ENCODE data around the gene ALK. TPM values are rescaled to one million over a fixed set of nuclear protein-coding genes. Genes with fewer than 3 reads are reported as not detected.

ALK gene
- total RNA-seq, 4 donors from 2014 or later: 0.83 to 1.6 (median 1.2) TPM

DNA sequence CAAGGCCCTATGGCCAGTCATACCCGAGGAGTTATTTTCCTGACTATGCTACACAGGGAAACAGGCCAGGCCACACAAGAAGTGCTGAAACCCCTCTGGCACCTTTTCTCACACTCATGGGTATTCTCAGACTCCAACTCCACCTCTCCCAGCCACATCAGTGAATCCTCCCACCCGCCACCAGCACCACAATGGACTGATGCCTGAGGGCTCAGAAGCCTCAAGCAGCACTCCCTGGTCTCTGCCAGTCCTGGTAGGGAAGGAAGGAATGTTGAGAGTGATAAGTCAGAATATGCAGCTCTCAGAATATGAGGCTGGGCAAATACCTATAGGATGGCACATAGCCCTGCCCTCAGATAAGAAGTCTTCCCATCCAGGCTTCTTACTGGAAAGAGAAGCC lies 391.1 kb downstream of the ALK start:
- peaks cover 0 to 5% (median 0%) of the 10 kb centered on the region in 4 donors for H3K27me3 ChIP-seq
- no peak overlapping the region for H3K27ac ChIP-seq (replicated peaks in 1 of 4)
- no peak for TF ChIP-seq POLR2AphosphoS5 (IDR thresholded peaks at IDR 0.05)
- no peak for TF ChIP-seq EP300 (IDR thresholded peaks at IDR 0.05)
- no peak for TF ChIP-seq POLR2A (IDR thresholded peaks at IDR 0.05; ENCODE audit: low read depth)
- TF ChIP-seq, protein P1, sequence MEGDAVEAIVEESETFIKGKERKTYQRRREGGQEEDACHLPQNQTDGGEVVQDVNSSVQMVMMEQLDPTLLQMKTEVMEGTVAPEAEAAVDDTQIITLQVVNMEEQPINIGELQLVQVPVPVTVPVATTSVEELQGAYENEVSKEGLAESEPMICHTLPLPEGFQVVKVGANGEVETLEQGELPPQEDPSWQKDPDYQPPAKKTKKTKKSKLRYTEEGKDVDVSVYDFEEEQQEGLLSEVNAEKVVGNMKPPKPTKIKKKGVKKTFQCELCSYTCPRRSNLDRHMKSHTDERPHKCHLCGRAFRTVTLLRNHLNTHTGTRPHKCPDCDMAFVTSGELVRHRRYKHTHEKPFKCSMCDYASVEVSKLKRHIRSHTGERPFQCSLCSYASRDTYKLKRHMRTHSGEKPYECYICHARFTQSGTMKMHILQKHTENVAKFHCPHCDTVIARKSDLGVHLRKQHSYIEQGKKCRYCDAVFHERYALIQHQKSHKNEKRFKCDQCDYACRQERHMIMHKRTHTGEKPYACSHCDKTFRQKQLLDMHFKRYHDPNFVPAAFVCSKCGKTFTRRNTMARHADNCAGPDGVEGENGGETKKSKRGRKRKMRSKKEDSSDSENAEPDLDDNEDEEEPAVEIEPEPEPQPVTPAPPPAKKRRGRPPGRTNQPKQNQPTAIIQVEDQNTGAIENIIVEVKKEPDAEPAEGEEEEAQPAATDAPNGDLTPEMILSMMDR (IDR thresholded peaks at IDR 0.05): no peak
- WGBS: 92% methylated on average over 2 of the region's 2 CpGs
- no peak for DNase-seq (ENCODE audit: extremely low spot score)
- no peaks in the 10 kb centered on the region for H3K9me3 ChIP-seq
- intact Hi-C loops (cut with DNase I): no loop called here
- no peak overlapping the region for H3K4me3 ChIP-seq
- peaks cover 0 to 8% (median 3%) of the 10 kb centered on the region in 4 donors for H3K4me1 ChIP-seq
- no peaks in the 10 kb centered on the region for H3K36me3 ChIP-seq

DNA sequence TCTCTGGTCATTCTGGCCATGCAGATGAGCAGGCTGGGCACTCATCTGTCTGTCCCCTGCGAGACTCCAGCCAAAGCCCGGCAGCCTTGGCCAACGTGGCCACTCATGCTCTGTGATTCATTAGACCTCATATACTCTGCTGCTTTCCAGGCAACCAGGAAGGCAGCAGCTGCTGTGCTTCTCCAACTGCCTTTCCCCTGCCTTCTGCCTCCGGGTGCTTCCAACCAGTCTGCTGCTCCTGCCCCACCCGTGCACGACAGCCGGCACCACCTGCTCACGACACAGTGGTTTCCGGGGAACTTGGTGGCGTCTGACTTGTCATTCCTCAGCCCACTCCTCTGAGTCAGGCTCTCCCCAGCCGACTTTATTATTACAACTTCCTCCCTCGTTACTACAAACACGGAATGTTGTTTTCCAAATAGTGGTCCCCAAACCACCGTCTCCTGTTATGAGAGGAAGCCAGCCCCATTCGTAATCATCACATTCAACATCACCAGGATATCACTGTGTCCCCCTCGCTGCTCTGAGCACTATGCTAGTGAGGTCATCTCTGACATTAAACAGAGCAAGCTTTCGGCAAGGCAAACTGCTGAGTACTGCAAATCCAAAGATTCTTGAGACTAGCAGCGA lies 392.4 kb downstream of the ALK start:
- peaks cover 0 to 5% (median 0%) of the 10 kb centered on the region in 4 donors for H3K27me3 ChIP-seq
- WGBS: 27% methylated on average over 18 of the region's 18 CpGs
- intact Hi-C loops (cut with DNase I): no loop called here
- H3K4me3 ChIP-seq: no peak overlapping the region
- no peak overlapping the region for H3K27ac ChIP-seq (replicated peaks in 1 of 4)
- H3K9me3 ChIP-seq: no peaks in the 10 kb centered on the region
- peak; percentile 90 for DNase-seq (ENCODE audit: extremely low spot score)
- TF ChIP-seq POLR2A (IDR thresholded peaks at IDR 0.05; ENCODE audit: low read depth): no peak
- TF ChIP-seq POLR2AphosphoS5 (IDR thresholded peaks at IDR 0.05): no peak
- no peak for TF ChIP-seq EP300 (IDR thresholded peaks at IDR 0.05)
- TF ChIP-seq, protein P1 (IDR thresholded peaks at IDR 0.05): no peak
- H3K36me3 ChIP-seq: no peaks in the 10 kb centered on the region
- peaks cover 0 to 8% (median 3%) of the 10 kb centered on the region in 4 donors for H3K4me1 ChIP-seq

DNA sequence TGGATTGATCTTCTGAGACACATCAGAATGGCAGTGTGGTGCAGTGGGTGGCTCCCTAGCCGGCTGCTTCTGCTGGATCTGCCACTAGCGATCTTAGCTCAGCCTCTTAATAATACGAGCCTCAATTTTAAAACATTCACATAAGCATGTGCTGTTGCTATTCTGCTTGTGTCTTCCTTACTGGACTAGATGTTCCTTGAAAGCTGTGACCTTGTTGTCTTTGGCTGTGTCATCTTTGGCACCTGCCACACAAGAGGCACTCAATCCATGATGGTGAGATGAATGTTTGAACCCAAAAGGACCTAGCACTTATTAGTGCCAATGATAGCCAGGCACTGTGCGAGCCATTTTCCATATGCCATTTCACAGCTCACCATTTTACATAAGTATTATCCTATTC lies 393.0 kb downstream of the ALK start:
- Histone ChIP-seq H3K4me3 (no peak overlapping the region), H3K27ac (replicated peaks in 1 of 4) (no peak overlapping the region), H3K27me3 (peaks cover 0 to 5% (median 0%) of the 10 kb centered on the region in 4 donors), H3K36me3 (no peaks in the 10 kb centered on the region), H3K4me1 (peaks cover 0 to 8% (median 3%) of the 10 kb centered on the region in 4 donors), H3K9me3 (no peaks in the 10 kb centered on the region)
- intact Hi-C loops (cut with DNase I): no loop called here
- peak; percentile 53 for DNase-seq (ENCODE audit: extremely low spot score)
- 92% methylated on average over 4 of the region's 4 CpGs for WGBS
- TF ChIP-seq EP300 (IDR thresholded peaks at IDR 0.05) (no peak), POLR2AphosphoS5 (IDR thresholded peaks at IDR 0.05) (no peak), POLR2A (IDR thresholded peaks at IDR 0.05; ENCODE audit: low read depth) (no peak)
- TF ChIP-seq, protein P1 (IDR thresholded peaks at IDR 0.05): no peak

DNA sequence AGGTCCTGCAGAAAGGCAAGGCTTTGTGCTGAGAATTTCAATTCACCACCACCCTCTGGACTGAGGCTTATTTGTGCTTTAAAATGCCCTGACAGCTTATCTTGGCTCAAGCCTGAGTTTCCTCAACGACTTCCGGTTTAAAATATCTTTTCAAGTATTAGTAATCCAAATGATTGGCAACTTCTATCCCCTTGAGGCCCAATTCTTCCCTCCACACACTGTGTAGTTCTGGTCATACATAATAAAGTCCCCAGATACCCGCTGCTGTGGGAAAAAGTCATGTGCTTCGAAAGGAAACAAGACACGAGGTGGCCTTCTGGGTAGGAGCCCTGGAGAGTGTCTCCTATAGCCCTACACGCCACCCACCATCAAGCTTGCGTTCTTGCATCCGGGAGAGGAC lies 393.4 kb downstream of the ALK start:
- intact Hi-C loops (cut with DNase I): no loop called here
- Histone ChIP-seq H3K36me3 (no peaks in the 10 kb centered on the region), H3K27ac (replicated peaks in 1 of 4) (no peak overlapping the region), H3K27me3 (peaks cover 0 to 5% (median 0%) of the 10 kb centered on the region in 4 donors), H3K4me1 (peaks cover 0 to 8% (median 3%) of the 10 kb centered on the region in 4 donors), H3K4me3 (no peak overlapping the region), H3K9me3 (no peaks in the 10 kb centered on the region)
- WGBS: 82% methylated on average over 8 of the region's 8 CpGs
- TF ChIP-seq POLR2A (IDR thresholded peaks at IDR 0.05; ENCODE audit: low read depth): no peak
- TF ChIP-seq, protein P1 (IDR thresholded peaks at IDR 0.05): no peak
- TF ChIP-seq EP300 (IDR thresholded peaks at IDR 0.05): no peak
- no peak for TF ChIP-seq POLR2AphosphoS5 (IDR thresholded peaks at IDR 0.05)
- peak; percentile 78 for DNase-seq (ENCODE audit: extremely low spot score)

All from esophagus muscularis mucosa (tissue), 4 donors.